ENCODE measurements around the gene SCRT2.
"Not testable (repeated sequence)": the region's sequence is repeated elsewhere in the genome, so short reads cannot be mapped to it uniquely, and the experiment has no call there.

SCRT2 gene

GRCh38 chr20:699811-700338 lies 24.3 kb upstream of the SCRT2 start:
- ATAC-seq: no peak

GRCh38 chr20:699342-699741 lies 23.7 kb upstream of the SCRT2 start:
- ATAC-seq: no peak

GRCh38 chr20:698276-698675 lies 22.7 kb upstream of the SCRT2 start:
- no peak for ATAC-seq

DNA sequence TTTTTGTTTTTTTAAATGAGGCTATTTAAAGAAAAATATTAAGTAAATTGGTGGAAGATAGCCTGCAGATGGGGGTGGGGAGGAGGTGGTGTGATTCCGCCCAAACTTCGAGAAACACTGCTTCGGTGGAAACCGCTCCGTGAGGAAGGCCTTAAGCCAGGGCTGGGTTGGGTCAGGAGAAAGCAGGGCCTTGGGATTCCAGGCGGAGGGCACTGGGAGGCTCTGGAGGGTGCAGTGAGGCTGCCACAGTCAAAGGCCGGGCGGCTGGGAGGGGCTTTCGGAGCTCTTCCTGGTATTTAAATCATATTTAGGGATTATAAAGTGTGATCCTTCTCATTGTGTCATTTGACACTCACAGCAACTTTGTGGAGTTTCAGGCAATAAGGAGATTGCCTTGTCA lies 22.2 kb upstream of the SCRT2 start:
- ATAC-seq: no peak

GRCh38 chr20:695165-695866 lies 19.7 kb upstream of the SCRT2 start:
- no peak for ATAC-seq

- no peak for ATAC-seq
These were observed 18.9 kb upstream of the SCRT2 start for GRCh38 chr20:694496-694895.

DNA sequence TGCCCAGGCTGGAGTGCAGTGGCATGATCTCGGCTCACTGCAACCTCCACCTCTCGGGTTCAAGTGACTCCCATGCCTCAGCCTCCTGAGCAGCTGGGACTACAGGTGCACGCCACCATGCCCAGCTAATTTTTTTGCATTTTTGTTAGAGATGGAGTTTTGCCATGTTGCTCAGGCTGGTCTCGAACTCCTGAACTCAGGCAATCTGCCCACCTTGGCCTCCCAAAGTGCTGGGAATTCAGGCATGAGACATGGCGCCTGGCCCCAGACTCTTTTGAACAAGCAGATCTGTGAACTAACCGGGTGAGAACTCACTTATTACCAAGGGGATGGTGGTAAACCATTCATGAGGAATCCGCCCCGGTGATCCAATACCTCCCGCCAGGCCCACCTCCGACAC lies 18.2 kb upstream of the SCRT2 start:
- not testable (repeated sequence) for ATAC-seq

GRCh38 chr20:692044-692443 lies 16.4 kb upstream of the SCRT2 start:
- no peak for ATAC-seq

- no peak for ATAC-seq
These were observed 14.3 kb upstream of the SCRT2 start for GRCh38 chr20:689947-690346.

GRCh38 chr20:689348-689747 lies 13.7 kb upstream of the SCRT2 start:
- no peak for ATAC-seq

GRCh38 chr20:688809-689212 lies 13.2 kb upstream of the SCRT2 start:
- no peak for ATAC-seq

DNA sequence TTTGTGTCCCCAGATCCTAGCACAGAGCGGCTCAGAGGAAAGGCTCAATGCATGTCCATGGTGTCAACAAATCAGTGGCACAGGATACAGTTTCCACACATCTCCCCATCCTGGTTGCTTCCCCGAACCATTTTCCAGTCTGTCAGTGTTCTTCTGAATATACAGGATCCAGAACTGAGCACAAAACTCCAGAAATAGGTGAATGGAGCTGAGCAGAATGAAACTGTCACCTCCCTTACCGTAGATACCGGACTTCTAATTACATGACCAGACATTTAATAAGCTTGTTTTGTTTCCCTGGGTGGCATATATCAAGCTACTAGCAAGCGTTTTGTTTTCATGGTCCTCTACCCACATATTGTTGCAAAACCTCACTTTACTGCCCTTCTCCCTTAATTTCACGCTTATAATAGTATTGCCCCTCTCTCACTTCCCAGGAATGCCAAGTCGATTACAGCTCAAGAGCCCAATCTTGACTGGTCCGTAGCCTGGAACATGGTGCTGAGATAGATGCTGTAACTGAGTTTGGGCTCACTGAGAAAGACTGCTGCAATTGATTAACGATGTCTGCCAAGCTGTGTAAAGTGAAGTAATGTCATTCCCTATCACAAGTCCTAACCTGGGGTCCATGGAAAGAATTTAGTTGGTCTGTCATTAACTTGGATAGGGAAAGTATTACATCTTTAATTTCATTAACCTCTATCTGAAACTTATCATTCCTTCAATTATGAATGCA lies 12.0 kb upstream of the SCRT2 start:
- ATAC-seq: no peak

GRCh38 chr20:684676-685319 lies 9.2 kb upstream of the SCRT2 start:
- ATAC-seq: no peak

- no peak for ATAC-seq
These were observed 6.5 kb upstream of the SCRT2 start for GRCh38 chr20:682123-682522.

DNA sequence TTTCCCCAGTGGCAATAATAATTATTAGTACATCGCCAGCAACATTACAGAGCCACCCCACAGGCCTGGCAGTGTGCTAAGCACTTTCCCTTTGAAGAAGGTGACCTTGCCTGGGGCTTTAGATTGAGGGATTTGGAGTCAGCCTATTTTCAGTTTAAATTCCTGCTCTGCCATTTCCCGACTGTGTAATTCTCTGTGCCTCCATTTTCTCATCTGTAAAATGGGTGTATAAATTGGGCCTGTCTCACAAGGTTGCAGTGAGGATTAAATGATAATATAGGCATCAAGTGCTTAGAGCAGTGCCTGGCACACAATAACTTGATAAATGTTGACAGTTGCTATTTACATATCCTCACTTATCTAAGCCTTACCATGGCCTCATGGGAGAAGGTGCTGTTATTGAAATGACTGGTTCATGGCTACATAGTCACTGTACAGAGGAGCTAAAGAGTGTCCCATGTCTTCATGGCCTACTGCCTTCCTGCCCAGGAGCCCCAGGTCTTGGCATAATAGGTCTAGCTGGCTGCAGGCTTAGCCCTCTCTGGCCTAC lies 5.1 kb upstream of the SCRT2 start:
- ATAC-seq: no peak

DNA sequence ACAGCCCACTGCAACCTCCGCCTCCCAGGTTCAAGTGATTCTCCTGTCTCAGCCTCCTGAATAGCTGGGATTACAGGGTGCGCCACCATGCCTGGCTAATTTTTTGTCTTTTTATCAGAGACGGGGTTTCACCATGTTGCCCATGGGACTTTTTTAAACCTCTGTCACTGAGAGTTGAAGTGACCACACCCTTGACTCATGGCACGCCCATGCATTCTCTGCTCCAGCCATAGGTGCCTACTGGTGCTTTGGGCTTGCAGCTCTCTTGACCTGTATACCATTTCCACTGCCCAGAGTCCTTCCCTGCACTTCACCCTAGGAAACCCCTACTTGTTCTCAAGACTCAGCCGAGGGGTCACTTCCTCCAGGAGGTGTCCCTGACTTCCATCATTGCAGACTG lies 2.4 kb upstream of the SCRT2 start:
- no peak for ATAC-seq

- no peak for ATAC-seq
These were observed 1.4 kb upstream of the SCRT2 start for GRCh38 chr20:676967-677366.

DNA sequence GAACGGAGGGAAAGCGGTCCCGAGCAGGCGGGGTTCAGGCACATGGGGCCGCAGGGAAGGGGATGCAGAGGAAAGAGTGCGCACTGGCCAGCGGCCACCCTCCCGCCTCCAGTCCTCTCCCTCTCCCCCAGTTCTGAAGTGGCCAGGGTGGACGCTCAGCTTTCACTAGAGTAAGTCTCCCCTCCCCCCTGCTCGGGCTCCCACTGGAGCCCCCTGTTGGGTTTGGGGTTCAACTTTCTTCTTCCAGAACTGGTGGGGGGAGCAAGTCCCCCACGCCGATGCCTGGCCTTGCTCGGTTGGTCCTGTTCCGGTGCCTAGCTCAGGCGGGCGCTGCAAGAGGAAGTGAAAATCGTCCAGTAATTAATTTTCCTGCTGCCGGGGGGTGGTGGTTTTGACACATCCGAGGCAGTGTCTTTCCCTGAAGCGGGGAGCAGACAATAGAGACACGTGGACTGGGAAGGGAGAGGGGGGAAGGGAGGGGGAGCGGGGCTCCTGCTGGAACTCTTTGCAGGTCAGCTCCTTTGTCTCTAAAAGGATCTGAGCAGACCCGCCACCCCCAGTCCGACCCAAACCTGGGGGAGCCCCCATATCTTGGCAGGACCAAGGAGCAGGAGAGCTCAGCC lies 824 bp upstream of the SCRT2 start:
- ATAC-seq: no peak

DNA sequence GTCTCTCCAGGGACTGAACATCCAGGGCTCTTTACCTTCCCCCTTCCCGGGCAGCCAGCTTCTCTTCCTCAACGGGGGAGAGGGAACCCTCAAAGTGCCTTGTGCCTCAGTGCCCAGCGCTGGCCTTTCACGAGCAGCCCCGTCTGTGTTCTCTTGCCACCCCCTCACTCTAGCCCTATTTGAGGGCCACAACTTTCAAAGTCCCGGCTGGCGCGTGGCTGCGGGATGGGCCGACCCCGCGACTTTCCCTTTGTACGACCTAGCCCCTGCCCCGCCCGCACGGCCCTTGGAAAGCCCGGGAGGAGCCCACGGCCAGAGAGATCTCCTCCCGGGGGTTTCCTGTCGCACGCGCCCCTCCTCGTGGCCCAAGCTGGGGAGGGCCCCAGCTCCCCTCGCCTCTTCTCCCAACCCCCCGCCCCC lies 559 bp downstream of the SCRT2 start:
- ATAC-seq: no peak

GRCh38 chr20:673603-674001 lies 2.0 kb downstream of the SCRT2 start:
- ATAC-seq: no peak

- no peak for ATAC-seq
These were observed 2.5 kb downstream of the SCRT2 start for GRCh38 chr20:672963-673602.

DNA sequence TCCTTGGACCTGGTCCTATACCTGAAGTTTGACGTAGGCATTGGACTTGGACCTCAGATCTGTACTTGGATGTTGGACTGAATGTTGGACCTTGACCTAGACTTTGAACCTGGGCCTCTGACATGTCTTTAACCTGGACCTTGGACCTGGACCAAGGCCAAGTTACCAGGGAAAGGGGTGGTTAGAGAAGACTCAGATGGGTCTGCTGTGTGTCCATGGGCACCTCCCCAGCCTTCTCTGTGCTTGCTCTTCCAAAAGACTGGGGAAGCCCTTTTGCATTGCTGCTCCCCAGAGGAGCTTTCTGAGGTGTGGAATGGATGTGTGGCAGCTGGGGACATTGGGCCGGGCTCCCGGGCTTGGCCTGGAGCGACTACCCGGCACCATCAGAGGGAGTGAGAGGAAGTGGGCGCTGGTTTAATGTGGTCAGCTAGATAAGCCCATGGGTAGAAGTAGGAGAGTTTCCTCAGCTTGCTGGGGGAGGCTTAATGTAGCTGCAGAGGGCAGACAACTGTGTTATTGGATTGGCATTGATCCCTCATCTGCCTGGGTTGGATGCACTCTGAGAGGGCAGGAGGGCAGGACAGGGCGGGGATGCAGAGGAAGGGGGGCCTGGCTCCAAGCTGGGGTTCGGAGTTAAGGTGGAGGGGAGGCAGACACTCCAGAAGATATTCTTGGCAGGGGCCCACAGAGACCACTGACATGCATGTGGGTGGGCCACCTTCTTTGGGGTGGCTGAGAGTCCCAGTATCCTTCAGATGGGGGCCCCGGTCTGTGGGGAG lies 4.2 kb downstream of the SCRT2 start:
- no peak for ATAC-seq
